Spleen (tissue), 11 donors: ENCODE results near the gene DNAJA3. TPM values are rescaled to one million over a fixed set of nuclear protein-coding genes. Genes with fewer than 3 reads are reported as not detected.

Experiments
- DNase-seq: peaks from one replicate; pipeline ENCODE4 v3.0.0-alpha.2; 2020
- H3K27ac ChIP-seq, 8 donors: fragments of 200-600 bp; sonication (generic) in 7 of 8; 1 replicate in 4 of 8; 2 replicates in 4 of 8; pipeline versions ENCODE4 v1.5.0 to v1.8.0; 2016 to 2021; ENCODE audit warnings: inconsistent platforms in 4 of 8, mild to moderate bottlenecking in 4 of 8, moderate library complexity in 1 of 8
- H3K27me3 ChIP-seq, 7 donors: fragments of 200-600 bp; sonication (generic) in 6 of 7; replicated peaks in 1 of 7; 1 replicate in 4 of 7; 2 replicates in 3 of 7; pipeline versions ENCODE4 v1.5.0 to v1.8.0; 2016 to 2021; ENCODE audit warnings: inconsistent platforms in 3 of 7, mild to moderate bottlenecking in 1 of 7
- H3K36me3 ChIP-seq, 6 donors: fragments of 200-600 bp; sonication (generic) in 5 of 6; 1 replicate in 4 of 6; 2 replicates in 2 of 6; pipeline versions ENCODE4 v1.5.0 to v1.8.0; 2016 to 2021; ENCODE audit warnings: inconsistent platforms in 2 of 6
- H3K4me1 ChIP-seq, 6 donors: fragments of 200-600 bp; sonication (generic) in 5 of 6; 1 replicate in 3 of 6; 2 replicates in 3 of 6; pipeline versions ENCODE4 v1.5.0 to v1.8.0; 2016 to 2021; ENCODE audit warnings: inconsistent platforms in 3 of 6
- H3K4me3 ChIP-seq, 8 donors: fragments of 200-600 bp; sonication (generic) in 7 of 8; 1 replicate in 4 of 8; 2 replicates in 4 of 8; pipeline versions ENCODE4 v1.5.0 to v1.8.0; 2016 to 2021; ENCODE audit warnings: inconsistent platforms in 4 of 8, mild to moderate bottlenecking in 4 of 8, moderate library complexity in 2 of 8
- H3K9me3 ChIP-seq, 8 donors: fragments of 200-600 bp; sonication (generic) in 7 of 8; 1 replicate in 4 of 8; 2 replicates in 4 of 8; pipeline versions ENCODE4 v1.5.0 to v1.8.0; 2016 to 2021; ENCODE audit warnings: inconsistent platforms in 4 of 8
- POLR2A ChIP-seq, 3 donors: fragments of 450-650 bp; IDR thresholded peaks; one replicate each; pipeline ENCODE4 v1.5.1; 2017; ENCODE audit warnings: antibody characterized with exemption in 3 of 3, mild to moderate bottlenecking in 1 of 3
- POLR2AphosphoS5 ChIP-seq, 3 donors: sonication (generic); formaldehyde crosslinking; IDR thresholded peaks; one replicate each; pipeline ENCODE4 v1.5.1; 2017; ENCODE audit warnings: antibody characterized with exemption in 3 of 3
- WGBS, 5 donors: extraction: QIAGEN DNeasy Blood & Tissue Kit in 3 of 5; methylation state at CpG; one replicate each; pipeline versions ENCODE4 v1.1.5 to v1.1.7; 2013 to 2018; 5-methylcytosine and 5-hydroxymethylcytosine counted together
- intact Hi-C: fragments of 100-400 bp; cut with DNase I; formaldehyde crosslinking; loops from one replicate; pipeline ENCODE4 v1.15.0; 2023; ENCODE audit warnings: low total_unique reads
- polyA plus RNA-seq, 3 donors: library from polyadenylated mRNA; stranded (reverse); fragments of 200-250 nt; gene quantifications; one replicate each; pipeline ENCODE4 v1.2.1, GENCODE V29; 2013
- total RNA-seq, 7 donors: library from RNA; depleted of rRNA in 3 of 7; stranded (reverse); fragments of >200 nt in 3 of 7; fragmentation: NEBNext Ultra II Directional in 4 of 7; extraction: Animal tissue kit (Norgen Biotek cat#: 25700) in 4 of 7; gene quantifications; one replicate each; pipeline versions ENCODE4 v1.1.0 to v1.2.1, GENCODE V29; 2016 to 2021
- TF ChIP-seq, protein P1 (sequence below), 11 experiments: fragments of 200-600 bp in 7 of 11; fragments of 450-650 bp in 4 of 11; sonication (generic) in 4 of 11; IDR thresholded peaks in 8 of 11; conservative IDR thresholded peaks in 3 of 11; 1 replicate in 7 of 11; 2 replicates in 4 of 11; pipeline versions ENCODE4 v1.4.0 to v1.8.0; 2016 to 2021; ENCODE audit warnings: antibody characterized with exemption in 11 of 11, inconsistent platforms in 4 of 11, mild to moderate bottlenecking in 1 of 11
- donor health status: healthy with polysubstance abuse.
- donor health status: DM: no; HTN: no; CAD: no; lungs with moderate emphysema.
- donor health status: DM: no; HTN: no; CAD: no.
- donor health status: Bipolar disorder and iron deficiency.
- donor health status: healthy.
- donor health status: DM: no; HTN: no; CAD: no.
- donor health status: DM: yes; HTN: yes; CAD: no.

The DNAJA3 gene
- total and polyA plus RNA-seq, 10 donors: 16.9 to 47.6 (median 35.3) TPM

- H3K27ac ChIP-seq: no peak overlapping the region
- intact Hi-C loops: no loop called here
- H3K4me3 ChIP-seq: no peak overlapping the region
- peaks cover 4 to 100% (median 84%) of the 10 kb centered on the region in 6 donors for H3K36me3 ChIP-seq
- H3K9me3 ChIP-seq: no peaks in the 10 kb centered on the region
- TF ChIP-seq, protein P1, sequence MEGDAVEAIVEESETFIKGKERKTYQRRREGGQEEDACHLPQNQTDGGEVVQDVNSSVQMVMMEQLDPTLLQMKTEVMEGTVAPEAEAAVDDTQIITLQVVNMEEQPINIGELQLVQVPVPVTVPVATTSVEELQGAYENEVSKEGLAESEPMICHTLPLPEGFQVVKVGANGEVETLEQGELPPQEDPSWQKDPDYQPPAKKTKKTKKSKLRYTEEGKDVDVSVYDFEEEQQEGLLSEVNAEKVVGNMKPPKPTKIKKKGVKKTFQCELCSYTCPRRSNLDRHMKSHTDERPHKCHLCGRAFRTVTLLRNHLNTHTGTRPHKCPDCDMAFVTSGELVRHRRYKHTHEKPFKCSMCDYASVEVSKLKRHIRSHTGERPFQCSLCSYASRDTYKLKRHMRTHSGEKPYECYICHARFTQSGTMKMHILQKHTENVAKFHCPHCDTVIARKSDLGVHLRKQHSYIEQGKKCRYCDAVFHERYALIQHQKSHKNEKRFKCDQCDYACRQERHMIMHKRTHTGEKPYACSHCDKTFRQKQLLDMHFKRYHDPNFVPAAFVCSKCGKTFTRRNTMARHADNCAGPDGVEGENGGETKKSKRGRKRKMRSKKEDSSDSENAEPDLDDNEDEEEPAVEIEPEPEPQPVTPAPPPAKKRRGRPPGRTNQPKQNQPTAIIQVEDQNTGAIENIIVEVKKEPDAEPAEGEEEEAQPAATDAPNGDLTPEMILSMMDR (IDR thresholded peaks at IDR 0.05 in 8 of 11, conservative IDR thresholded peaks at IDR 0.05 in 3 of 11): no peak
- no peak for TF ChIP-seq POLR2AphosphoS5 (IDR thresholded peaks at IDR 0.05)
- TF ChIP-seq POLR2A (IDR thresholded peaks at IDR 0.05): no peak
- H3K4me1 ChIP-seq: no peaks in the 10 kb centered on the region
- no peak for DNase-seq
- H3K27me3 ChIP-seq: no peaks in the 10 kb centered on the region
- 94 to 97% (median 95%) methylated on average over 13 to 14 of the region's 14 CpGs for WGBS, 5 donors
Measured at GRCh38 chr16:4450931-4451519, 25.4 kb downstream of the DNAJA3 start.

DNA sequence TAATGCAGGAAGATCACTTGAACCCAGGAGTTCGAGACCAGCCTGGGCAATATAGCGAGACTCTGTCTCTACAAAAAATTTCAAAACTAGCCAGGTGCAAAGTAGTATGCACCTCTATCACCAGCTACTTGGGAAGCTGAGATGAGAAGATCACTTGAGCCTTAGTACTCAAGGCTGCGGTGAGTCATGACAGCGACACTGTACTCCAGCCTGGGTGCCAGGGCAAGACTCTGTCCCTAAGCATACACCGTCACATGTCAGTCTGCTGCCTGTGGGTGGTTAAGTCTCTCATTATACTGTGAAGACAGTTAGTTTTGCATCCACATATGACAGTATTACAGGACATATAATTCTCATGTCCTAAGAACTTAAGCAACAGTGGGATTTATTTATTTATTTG is 27.0 kb downstream of the DNAJA3 start:
- Histone ChIP-seq H3K4me3 (no peak overlapping the region), H3K27me3 (no peaks in the 10 kb centered on the region), H3K27ac (no peak overlapping the region), H3K36me3 (peaks cover 4 to 100% (median 84%) of the 10 kb centered on the region in 6 donors), H3K9me3 (no peaks in the 10 kb centered on the region), H3K4me1 (no peaks in the 10 kb centered on the region)
- TF ChIP-seq, protein P1 (IDR thresholded peaks at IDR 0.05 in 8 of 11, conservative IDR thresholded peaks at IDR 0.05 in 3 of 11): no peak
- TF ChIP-seq POLR2A (IDR thresholded peaks at IDR 0.05) (no peak), POLR2AphosphoS5 (IDR thresholded peaks at IDR 0.05) (no peak)
- DNase-seq: no peak
- intact Hi-C loops: no loop called here
- WGBS, 5 donors: 95 to 100% (median 98%) methylated on average over 5 of the region's 5 CpGs

GRCh38 chr16:4454623-4455022 is 29.0 kb downstream of the DNAJA3 start:
- peaks cover 0 to 17% (median 9%) of the 10 kb centered on the region in 6 donors for H3K4me1 ChIP-seq
- no peak overlapping the region for H3K27ac ChIP-seq
- DNase-seq: no peak
- H3K27me3 ChIP-seq: no peaks in the 10 kb centered on the region
- WGBS, 5 donors: 81 to 90% (median 82%) methylated on average over 9 of the region's 9 CpGs
- H3K9me3 ChIP-seq: no peaks in the 10 kb centered on the region
- peaks cover 4 to 97% (median 69%) of the 10 kb centered on the region in 6 donors for H3K36me3 ChIP-seq
- H3K4me3 ChIP-seq: no peak overlapping the region
- TF ChIP-seq, protein P1 (IDR thresholded peaks at IDR 0.05 in 8 of 11, conservative IDR thresholded peaks at IDR 0.05 in 3 of 11): no peak
- TF ChIP-seq POLR2A (IDR thresholded peaks at IDR 0.05) (no peak), POLR2AphosphoS5 (IDR thresholded peaks at IDR 0.05) (no peak)
- intact Hi-C loops: no loop called here

DNA sequence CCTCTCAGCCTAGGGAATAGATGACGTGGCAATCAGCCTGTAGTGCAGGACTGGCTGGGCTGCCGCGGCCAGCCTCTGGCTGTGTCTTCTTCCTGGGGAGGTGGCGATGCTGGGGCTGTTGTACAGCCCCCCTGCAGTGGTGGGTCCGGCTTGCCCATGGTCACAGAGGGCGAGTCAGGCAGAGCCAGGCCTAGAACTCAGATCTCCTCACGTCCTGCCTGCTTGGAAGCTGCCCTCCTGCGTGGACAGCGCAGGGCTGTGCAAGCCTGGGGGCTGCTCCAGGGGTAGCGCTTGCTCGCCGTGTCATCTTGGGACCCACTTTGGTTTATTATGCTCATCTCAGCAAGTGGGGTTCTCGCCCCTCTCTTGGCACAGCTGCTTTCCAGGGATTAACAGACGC is 29.4 kb downstream of the DNAJA3 start:
- intact Hi-C loops: no loop called here
- H3K9me3 ChIP-seq: no peaks in the 10 kb centered on the region
- peaks cover 0 to 22% (median 13%) of the 10 kb centered on the region in 6 donors for H3K4me1 ChIP-seq
- no peak overlapping the region for H3K27ac ChIP-seq
- peaks cover 4 to 94% (median 65%) of the 10 kb centered on the region in 6 donors for H3K36me3 ChIP-seq
- no peak for DNase-seq
- no peaks in the 10 kb centered on the region for H3K27me3 ChIP-seq
- WGBS, 5 donors: 87 to 93% (median 93%) methylated on average over 10 to 14 of the region's 14 CpGs
- no peak overlapping the region for H3K4me3 ChIP-seq
- TF ChIP-seq POLR2AphosphoS5 (IDR thresholded peaks at IDR 0.05): peak in 1 of 3 donors; percentile 29
- TF ChIP-seq, protein P1 (IDR thresholded peaks at IDR 0.05 in 8 of 11, conservative IDR thresholded peaks at IDR 0.05 in 3 of 11): no peak
- TF ChIP-seq POLR2A (IDR thresholded peaks at IDR 0.05): no peak
